Sigmoid colon (tissue), 7 donors: ENCODE measurements around the gene HMGN3. TPM values are rescaled to one million over a fixed set of nuclear protein-coding genes. Genes with fewer than 3 reads are reported as not detected.

Experiments
- DNase-seq: peaks from one replicate; pipeline ENCODE4 v3.0.0-alpha.2; 2019
- H3K27ac ChIP-seq, 4 donors: fragments of 200-600 bp; sonication (generic); one replicate each; pipeline ENCODE4 v1.5.1; 2016 to 2019; ENCODE audit warnings: mild to moderate bottlenecking in 1 of 4
- H3K27me3 ChIP-seq, 3 donors: fragments of 200-600 bp; sonication (generic); one replicate each; pipeline ENCODE4 v1.5.1; 2019; ENCODE audit warnings: mild to moderate bottlenecking in 1 of 3
- H3K36me3 ChIP-seq, 4 donors: fragments of 200-600 bp; sonication (generic); one replicate each; pipeline ENCODE4 v1.5.1; 2016 to 2019
- H3K4me1 ChIP-seq, 4 donors: fragments of 200-600 bp; sonication (generic); one replicate each; pipeline ENCODE4 v1.5.1; 2017 to 2019
- H3K4me3 ChIP-seq, 4 donors: fragments of 200-600 bp; sonication (generic); one replicate each; pipeline ENCODE4 v1.5.1; 2017 to 2019; ENCODE audit warnings: mild to moderate bottlenecking in 2 of 4, moderate library complexity in 1 of 4
- H3K9me3 ChIP-seq, 4 donors: fragments of 200-600 bp in 3 of 4; sonication (generic) in 3 of 4; one replicate each; pipeline versions ENCODE4 v1.5.1 to v1.6.1; 2013 to 2019
- CTCF ChIP-seq, 4 experiments: fragments of 450-650 bp in 3 of 4; fragments of 200-600 bp in 1 of 4; IDR thresholded peaks; one replicate each; pipeline ENCODE4 v1.5.1; 2016 to 2019; ENCODE audit warnings: antibody characterized with exemption in 4 of 4, mild to moderate bottlenecking in 3 of 4, moderate library complexity in 2 of 4
- EP300 ChIP-seq, 4 donors: sonication (generic); formaldehyde crosslinking; IDR thresholded peaks; one replicate each; pipeline ENCODE4 v1.6.1; 2017; ENCODE audit warnings: antibody characterized with exemption in 4 of 4
- POLR2A ChIP-seq, 2 donors: fragments of 450-650 bp; IDR thresholded peaks; one replicate each; pipeline ENCODE4 v1.6.1; 2016; ENCODE audit warnings: antibody characterized with exemption in 2 of 2, mild to moderate bottlenecking in 2 of 2, moderate library complexity in 2 of 2
- POLR2AphosphoS5 ChIP-seq, 4 donors: sonication (generic); formaldehyde crosslinking; IDR thresholded peaks; one replicate each; pipeline ENCODE4 v1.6.1; 2017; ENCODE audit warnings: antibody characterized with exemption in 4 of 4
- WGBS, 2 donors: extraction: QIAGEN DNeasy Blood & Tissue Kit; methylation state at CpG; one replicate each; pipeline ENCODE4 v1.1.7; 2013; 5-methylcytosine and 5-hydroxymethylcytosine counted together
- intact Hi-C: fragments of 100-400 bp; cut with DNase I; formaldehyde crosslinking; loops from one replicate; pipeline ENCODE4 v1.15.1; 2023
- polyA plus RNA-seq, 3 donors: library from polyadenylated mRNA; stranded (reverse); fragments of 200-250 nt; gene quantifications; one replicate each; pipeline ENCODE4 v1.2.3, GENCODE V29; 2013
- total RNA-seq, 4 donors: library from RNA; depleted of rRNA; stranded (reverse); fragments of >200 nt; gene quantifications; one replicate each; pipeline ENCODE4 v1.1.0, GENCODE V29; 2016
- donor health status: healthy with polysubstance abuse.
- donor health status: Bipolar disorder and iron deficiency.
- donor health status: healthy.

The HMGN3 gene
- total and polyA plus RNA-seq, 7 donors: 49.9 to 82.8 (median 69.4) TPM

- Histone ChIP-seq H3K4me1 (peaks cover 0 to 9% (median 0%) of the 10 kb centered on the region in 4 donors), H3K4me3 (no peak overlapping the region), H3K9me3 (no peaks in the 10 kb centered on the region), H3K27ac (no peak overlapping the region), H3K36me3 (peaks cover 0 to 9% (median 0%) of the 10 kb centered on the region in 4 donors), H3K27me3 (no peaks in the 10 kb centered on the region)
- intact Hi-C loops: no loop called here
- TF ChIP-seq CTCF (IDR thresholded peaks at IDR 0.05) (no peak), POLR2A (IDR thresholded peaks at IDR 0.05) (no peak), POLR2AphosphoS5 (IDR thresholded peaks at IDR 0.05) (no peak), EP300 (IDR thresholded peaks at IDR 0.05) (no peak)
- DNase-seq: no peak
Observed at GRCh38 chr6:79196912-79197311, 37.6 kb downstream of the HMGN3 start.

- TF ChIP-seq CTCF (IDR thresholded peaks at IDR 0.05): no peak
- no peak for TF ChIP-seq EP300 (IDR thresholded peaks at IDR 0.05)
- TF ChIP-seq POLR2A (IDR thresholded peaks at IDR 0.05): no peak
- TF ChIP-seq POLR2AphosphoS5 (IDR thresholded peaks at IDR 0.05): no peak
- H3K27ac ChIP-seq: no peak overlapping the region
- no peak overlapping the region for H3K4me3 ChIP-seq
- H3K9me3 ChIP-seq: peaks cover 0 to 8% (median 0%) of the 10 kb centered on the region in 4 donors
- peaks cover 0 to 4% (median 2%) of the 10 kb centered on the region in 4 donors for H3K4me1 ChIP-seq
- intact Hi-C loops: no loop called here
- no peaks in the 10 kb centered on the region for H3K36me3 ChIP-seq
- no peaks in the 10 kb centered on the region for H3K27me3 ChIP-seq
- no peak for DNase-seq
- WGBS, 2 donors: 80 to 93% methylated on average over 2 of the region's 2 CpGs
Observed at GRCh38 chr6:79193971-79194370, 40.5 kb downstream of the HMGN3 start.

GRCh38 chr6:79189760-79190350 is 44.6 kb downstream of the HMGN3 start:
- H3K4me3 ChIP-seq: no peak overlapping the region
- TF ChIP-seq EP300 (IDR thresholded peaks at IDR 0.05): no peak
- no peak for TF ChIP-seq POLR2A (IDR thresholded peaks at IDR 0.05)
- no peak for TF ChIP-seq CTCF (IDR thresholded peaks at IDR 0.05)
- TF ChIP-seq POLR2AphosphoS5 (IDR thresholded peaks at IDR 0.05): no peak
- no peak overlapping the region for H3K27ac ChIP-seq
- no peak for DNase-seq
- no peaks in the 10 kb centered on the region for H3K36me3 ChIP-seq
- no peaks in the 10 kb centered on the region for H3K27me3 ChIP-seq
- intact Hi-C loops: no loop called here
- H3K4me1 ChIP-seq: peaks cover 0 to 9% (median 3%) of the 10 kb centered on the region in 4 donors
- H3K9me3 ChIP-seq: peaks cover 0 to 8% (median 0%) of the 10 kb centered on the region in 4 donors
- 74 to 84% methylated on average over 2 of the region's 2 CpGs for WGBS, 2 donors

- H3K27me3 ChIP-seq: no peaks in the 10 kb centered on the region
- no peak overlapping the region for H3K4me3 ChIP-seq
- H3K27ac ChIP-seq: no peak overlapping the region
- intact Hi-C loops: no loop called here
- TF ChIP-seq CTCF (IDR thresholded peaks at IDR 0.05): no peak
- DNase-seq: no peak
- H3K36me3 ChIP-seq: no peaks in the 10 kb centered on the region
- peaks cover 0 to 8% (median 0%) of the 10 kb centered on the region in 4 donors for H3K9me3 ChIP-seq
- WGBS, 2 donors: 65 to 71% methylated on average over 3 of the region's 3 CpGs
- peaks cover 0 to 9% (median 3%) of the 10 kb centered on the region in 4 donors for H3K4me1 ChIP-seq
Observed at GRCh38 chr6:79188885-79189480, 45.5 kb downstream of the HMGN3 start.
